Mammary epithelial cell (primary cell): Measurements from ENCODE around the gene IRX4.

ENCODE experiments used
- EZH2 ChIP-seq: IDR thresholded peaks from 2 replicates; pipeline ENCODE4 v1.6.1; 2012; ENCODE audit warnings: low read length, inconsistent platforms, borderline replicate concordance
- TF ChIP-seq, protein P1 (sequence below), 2 donors: IDR thresholded peaks in 1 of 2; conservative IDR thresholded peaks in 1 of 2; 2 replicates each; pipeline ENCODE4 v1.5.1; 2011 to 2012; ENCODE audit warnings: inconsistent platforms in 2 of 2, low read length in 2 of 2, mild to moderate bottlenecking in 2 of 2, control low read depth in 1 of 2, low read depth in 1 of 2; ENCODE audit not compliant: insufficient read depth in 1 of 2; ENCODE audit errors: extremely low read depth in 1 of 2

DNA sequence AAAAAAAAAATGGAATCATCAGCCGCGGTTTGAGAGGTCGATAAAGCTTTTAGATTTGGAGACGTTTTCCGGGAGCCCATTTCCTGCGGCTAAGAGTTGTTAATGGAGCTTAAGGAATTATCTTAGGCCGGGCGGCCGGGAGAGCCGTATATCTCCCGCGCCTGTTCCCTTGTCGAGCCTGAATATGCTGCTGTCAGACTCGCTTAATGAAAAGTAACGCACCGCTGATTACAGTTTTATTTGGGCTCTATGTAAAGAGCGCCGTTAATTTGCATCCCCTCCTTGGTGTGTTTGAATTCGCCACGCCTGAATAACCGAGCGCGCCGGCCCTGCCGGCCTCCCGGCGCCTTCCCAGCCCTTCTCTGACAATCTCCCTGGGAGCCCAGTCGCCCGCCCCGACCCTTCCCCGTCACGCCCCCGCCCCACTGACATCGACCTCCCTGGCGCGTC is 7.9 kb downstream of the IRX4 start:
- TF ChIP-seq, protein P1, sequence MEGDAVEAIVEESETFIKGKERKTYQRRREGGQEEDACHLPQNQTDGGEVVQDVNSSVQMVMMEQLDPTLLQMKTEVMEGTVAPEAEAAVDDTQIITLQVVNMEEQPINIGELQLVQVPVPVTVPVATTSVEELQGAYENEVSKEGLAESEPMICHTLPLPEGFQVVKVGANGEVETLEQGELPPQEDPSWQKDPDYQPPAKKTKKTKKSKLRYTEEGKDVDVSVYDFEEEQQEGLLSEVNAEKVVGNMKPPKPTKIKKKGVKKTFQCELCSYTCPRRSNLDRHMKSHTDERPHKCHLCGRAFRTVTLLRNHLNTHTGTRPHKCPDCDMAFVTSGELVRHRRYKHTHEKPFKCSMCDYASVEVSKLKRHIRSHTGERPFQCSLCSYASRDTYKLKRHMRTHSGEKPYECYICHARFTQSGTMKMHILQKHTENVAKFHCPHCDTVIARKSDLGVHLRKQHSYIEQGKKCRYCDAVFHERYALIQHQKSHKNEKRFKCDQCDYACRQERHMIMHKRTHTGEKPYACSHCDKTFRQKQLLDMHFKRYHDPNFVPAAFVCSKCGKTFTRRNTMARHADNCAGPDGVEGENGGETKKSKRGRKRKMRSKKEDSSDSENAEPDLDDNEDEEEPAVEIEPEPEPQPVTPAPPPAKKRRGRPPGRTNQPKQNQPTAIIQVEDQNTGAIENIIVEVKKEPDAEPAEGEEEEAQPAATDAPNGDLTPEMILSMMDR (conservative IDR thresholded peaks at IDR 0.05 in 1 of 2, IDR thresholded peaks at IDR 0.05 in 1 of 2; ENCODE audit: extremely low read depth in 1 of 2, insufficient read depth in 1 of 2, low read depth in 1 of 2, low read length in 2 of 2) = no peak
- TF ChIP-seq EZH2 = no peak
